Left ventricle myocardium inferior (tissue), 1 donor: ENCODE measurements around the gene PPP1R9A. TPM values are rescaled to one million over a fixed set of nuclear protein-coding genes. Genes with fewer than 3 reads are reported as not detected.

Source experiments
- DNase-seq: peaks from one replicate; pipeline ENCODE4 v3.0.0-alpha.2; 2020
- H3K27ac ChIP-seq: fragments of 200-600 bp; replicated peaks from 2 replicates; pipeline ENCODE4 v1.8.0; 2021
- H3K27me3 ChIP-seq: fragments of 200-600 bp; 2 replicates; pipeline ENCODE4 v1.8.0; 2021; ENCODE audit warnings: low read depth
- H3K36me3 ChIP-seq: fragments of 200-600 bp; 2 replicates; pipeline ENCODE4 v1.8.0; 2021
- H3K4me1 ChIP-seq: fragments of 200-600 bp; 2 replicates; pipeline ENCODE4 v1.8.0; 2021
- H3K4me3 ChIP-seq: fragments of 200-600 bp; 2 replicates; pipeline ENCODE4 v1.8.0; 2021; ENCODE audit warnings: mild to moderate bottlenecking, moderate library complexity
- H3K9me3 ChIP-seq: fragments of 200-600 bp; replicated peaks from 2 replicates; pipeline ENCODE4 v1.8.0; 2021
- CTCF ChIP-seq: fragments of 200-600 bp; IDR thresholded peaks from 2 replicates; pipeline ENCODE4 v1.8.0; 2021; ENCODE audit warnings: antibody characterized with exemption, mild to moderate bottlenecking, borderline replicate concordance
- intact Hi-C: fragments of 100-400 bp; cut with micrococcal nuclease; formaldehyde crosslinking; loops from one replicate; pipeline ENCODE4 v1.11.0; 2022
- total RNA-seq: library from RNA; stranded (reverse); fragmentation: NEBNext Ultra II Directional; extraction: Animal tissue kit (Norgen Biotek cat#: 25700); gene quantifications from one replicate; pipeline ENCODE4 v1.2.1, GENCODE V29; 2021
- donor health status: DM: no; HTN: yes; CAD: no; lungs with severe emphysema.

PPP1R9A gene
- total RNA-seq, 1 donor from 2014 or later = 27.6 TPM

- H3K27me3 ChIP-seq = no peaks in the 10 kb centered on the region
- H3K9me3 ChIP-seq = peaks cover 5% of the 10 kb centered on the region
- H3K4me1 ChIP-seq = no peaks in the 10 kb centered on the region
- DNase-seq = no peak
- intact Hi-C loops = no loop called here
- H3K27ac ChIP-seq = no peak overlapping the region
- no peaks in the 10 kb centered on the region for H3K36me3 ChIP-seq
- no peak for TF ChIP-seq CTCF
- no peak overlapping the region for H3K4me3 ChIP-seq
Measured at GRCh38 chr7:95238252-95238943, 331.0 kb downstream of the PPP1R9A start.

GRCh38 chr7:95240921-95241320 is 333.5 kb downstream of the PPP1R9A start:
- Histone ChIP-seq H3K9me3 (no peaks in the 10 kb centered on the region), H3K36me3 (no peaks in the 10 kb centered on the region), H3K4me1 (no peaks in the 10 kb centered on the region), H3K27ac (no peak overlapping the region), H3K4me3 (no peak overlapping the region), H3K27me3 (no peaks in the 10 kb centered on the region)
- intact Hi-C loops = loop anchor here (10.0 kb wide), 1 partner anchor 786 kb away; no protein-coding TSS in a partner anchor
- DNase-seq = no peak
- no peak for TF ChIP-seq CTCF

DNA sequence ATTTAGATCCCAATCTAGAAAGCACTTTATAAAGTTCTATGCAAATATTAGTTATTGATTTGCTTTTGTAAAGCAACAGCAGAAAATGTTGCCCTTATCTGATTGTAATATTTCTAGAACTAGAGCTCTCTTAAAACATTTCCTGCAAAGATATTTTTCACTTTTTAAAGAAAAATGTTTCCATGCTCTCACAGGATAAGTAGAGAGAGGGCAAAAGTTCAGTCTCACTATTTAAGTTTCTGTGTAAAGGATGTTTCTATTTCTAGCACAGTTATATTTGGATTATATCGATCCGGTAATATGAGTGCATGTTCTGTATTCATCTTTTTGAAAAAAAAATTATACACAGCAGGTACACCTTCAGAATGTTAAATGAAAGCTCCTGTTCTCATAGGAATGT is 334.9 kb downstream of the PPP1R9A start:
- no peaks in the 10 kb centered on the region for H3K9me3 ChIP-seq
- no peak for DNase-seq
- H3K4me3 ChIP-seq = no peak overlapping the region
- no peak overlapping the region for H3K27ac ChIP-seq
- intact Hi-C loops = loop anchor here (10.0 kb wide), 1 partner anchor 787 kb away; no protein-coding TSS in a partner anchor
- no peaks in the 10 kb centered on the region for H3K27me3 ChIP-seq
- no peaks in the 10 kb centered on the region for H3K4me1 ChIP-seq
- TF ChIP-seq CTCF = no peak
- no peaks in the 10 kb centered on the region for H3K36me3 ChIP-seq

GRCh38 chr7:95244616-95245015 is 337.2 kb downstream of the PPP1R9A start:
- H3K9me3 ChIP-seq = no peaks in the 10 kb centered on the region
- intact Hi-C loops = loop anchor here (10.0 kb wide), 1 partner anchor 790 kb away; no protein-coding TSS in a partner anchor
- no peak overlapping the region for H3K27ac ChIP-seq
- DNase-seq = no peak
- H3K4me1 ChIP-seq = no peaks in the 10 kb centered on the region
- no peaks in the 10 kb centered on the region for H3K27me3 ChIP-seq
- TF ChIP-seq CTCF = no peak
- H3K4me3 ChIP-seq = no peak overlapping the region
- H3K36me3 ChIP-seq = no peaks in the 10 kb centered on the region

DNA sequence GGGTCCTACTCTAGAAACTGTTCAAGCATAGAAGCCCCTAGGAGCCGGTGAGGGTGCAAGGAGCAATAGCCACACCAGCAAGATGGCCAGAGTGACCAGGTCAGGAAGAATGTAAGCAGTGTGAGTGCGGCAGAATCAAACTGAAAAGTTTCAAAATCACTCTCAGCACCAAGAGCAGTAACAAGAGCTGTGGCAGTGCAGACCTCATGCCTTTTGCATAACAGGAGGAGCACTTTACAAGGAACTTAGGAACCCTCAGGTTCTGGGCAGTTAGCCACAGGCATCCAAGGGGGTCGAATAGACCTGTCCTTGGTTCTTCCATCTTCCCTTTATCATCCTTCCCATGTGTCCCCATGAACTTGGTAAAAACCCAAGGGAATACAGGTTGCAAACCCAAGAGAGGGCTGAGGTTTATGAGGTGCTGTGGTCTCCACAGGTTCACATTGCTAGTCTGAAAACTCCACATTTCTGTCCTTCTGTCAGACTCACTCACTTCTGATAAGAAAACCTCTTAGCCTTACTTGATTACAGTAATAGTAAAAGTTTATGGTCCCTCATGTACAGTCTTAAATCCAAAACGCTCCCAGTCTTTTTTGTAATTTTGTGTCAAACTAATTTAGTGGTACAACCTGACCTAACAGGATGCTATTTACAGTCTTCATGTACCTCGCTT is 338.6 kb downstream of the PPP1R9A start:
- no peak for TF ChIP-seq CTCF
- intact Hi-C loops = loop anchor here (10.0 kb wide), 1 partner anchor 791 kb away; no protein-coding TSS in a partner anchor
- no peaks in the 10 kb centered on the region for H3K9me3 ChIP-seq
- no peaks in the 10 kb centered on the region for H3K27me3 ChIP-seq
- H3K27ac ChIP-seq = no peak overlapping the region
- H3K4me1 ChIP-seq = no peaks in the 10 kb centered on the region
- no peak for DNase-seq
- H3K4me3 ChIP-seq = no peak overlapping the region
- H3K36me3 ChIP-seq = no peaks in the 10 kb centered on the region
